H1 (cell line): ENCODE data around the gene ADAMTS9. TPM values are rescaled to one million over a fixed set of nuclear protein-coding genes. Genes with fewer than 3 reads are reported as not detected.

Experiments
- CTCF ChIA-PET: fragments of 300-600 bp; sonication (Branson Sonifier 250); formaldehyde crosslinking; loops from one replicate; lab custom pipeline; 2021; ENCODE audit not compliant: partially characterized antibody; lab: Charles Lee
- POLR2A ChIA-PET: fragments of 300-600 bp; sonication (Branson Sonifier 250); formaldehyde crosslinking; loops from one replicate; lab custom pipeline; 2021; ENCODE audit warnings: inconsistent platforms; ENCODE audit not compliant: partially characterized antibody; lab: Charles Lee
- DNase-seq, 2 experiments: peaks; one replicate each; pipeline versions ENCODE4 v3.0.0 to v3.0.0-alpha.2; 2010 to 2022; ENCODE audit warnings: low spot score in 2 of 2, low read depth in 1 of 2, mixed read lengths in 1 of 2
- FAIRE-seq: peaks from 2 replicates; lab custom pipeline; 2011; peaks lifted over from hg19 to GRCh38; lab: Jason Lieb, UNC
- H2AFZ ChIP-seq: 2 replicates; pipeline ENCODE4 v1.8.1; 2012; ENCODE audit warnings: low read length, inconsistent platforms
- H2AK5ac ChIP-seq: 2 replicates; pipeline ENCODE4 v1.6.1; 2013; ENCODE audit warnings: low read depth, low read length
- H2BK120ac ChIP-seq: replicated peaks from 2 replicates; pipeline ENCODE3; 2013; ENCODE audit warnings: low read depth, low read length, inconsistent platforms
- H2BK12ac ChIP-seq: 2 replicates; pipeline ENCODE4 v1.6.1; 2013; ENCODE audit warnings: low read depth, low read length
- H2BK15ac ChIP-seq: 2 replicates; pipeline ENCODE4 v1.6.1; 2013; ENCODE audit warnings: low read length
- H2BK20ac ChIP-seq: 2 replicates; pipeline ENCODE4 v1.6.1; 2013; ENCODE audit warnings: low read length
- H2BK5ac ChIP-seq: 2 replicates; pipeline ENCODE4 v1.6.1; 2013; ENCODE audit warnings: low read depth, low read length
- H3K14ac ChIP-seq: 2 replicates; pipeline ENCODE4 v1.6.1; 2013; ENCODE audit warnings: inconsistent platforms; ENCODE audit not compliant: insufficient read length
- H3K18ac ChIP-seq: 2 replicates; pipeline ENCODE4 v1.6.1; 2013; ENCODE audit warnings: low read length; ENCODE audit errors: extremely low read depth
- H3K23ac ChIP-seq: 2 replicates; pipeline ENCODE4 v1.6.1; 2013; ENCODE audit warnings: inconsistent platforms; ENCODE audit not compliant: insufficient read length
- H3K23me2 ChIP-seq: 2 replicates; pipeline ENCODE4 v1.6.1; 2013; ENCODE audit warnings: low read depth, low read length
- H3K27ac ChIP-seq: 2 replicates; pipeline ENCODE4 v1.6.1; 2011; ENCODE audit warnings: low read depth, low read length, inconsistent platforms
- H3K27me3 ChIP-seq, 4 experiments: replicated peaks in 1 of 4; 1 replicate in 1 of 4; 2 replicates in 3 of 4; pipeline versions ENCODE4 v1.6.1 to v1.8.1; 2011 to 2013; ENCODE audit warnings: low read length in 3 of 4, mild to moderate bottlenecking in 3 of 4, inconsistent platforms in 2 of 4, mixed read lengths in 2 of 4, moderate library complexity in 1 of 4; ENCODE audit not compliant: control insufficient read depth in 3 of 4, insufficient read depth in 3 of 4; ENCODE audit errors: extremely low read depth in 1 of 4
- H3K36me3 ChIP-seq, 4 experiments: 2 replicates each; pipeline versions ENCODE4 v1.6.1 to v1.8.1; 2011 to 2013; ENCODE audit warnings: mild to moderate bottlenecking in 4 of 4, low read length in 3 of 4, moderate library complexity in 2 of 4, control low read depth in 1 of 4, inconsistent platforms in 1 of 4; ENCODE audit not compliant: insufficient read depth in 4 of 4, control insufficient read depth in 2 of 4
- H3K4ac ChIP-seq: replicated peaks from 2 replicates; pipeline ENCODE3; 2013; ENCODE audit warnings: low read length, low read depth, mixed read lengths, inconsistent platforms; ENCODE audit not compliant: insufficient read length
- H3K4me1 ChIP-seq, 4 experiments: replicated peaks in 1 of 4; 1 replicate in 1 of 4; 2 replicates in 3 of 4; pipeline versions ENCODE4 v1.6.1 to v1.8.1; 2011 to 2013; ENCODE audit warnings: low read length in 3 of 4, inconsistent platforms in 2 of 4, mixed read lengths in 1 of 4; ENCODE audit not compliant: insufficient read depth in 4 of 4, control insufficient read depth in 3 of 4
- H3K4me2 ChIP-seq, 2 experiments: 2 replicates each; pipeline versions ENCODE4 v1.6.1 to v1.8.1; 2011 to 2013; ENCODE audit warnings: low read depth in 2 of 2, low read length in 2 of 2, control low read depth in 1 of 2, inconsistent platforms in 1 of 2, mild to moderate bottlenecking in 1 of 2; ENCODE audit not compliant: insufficient read depth in 1 of 2
- H3K4me3 ChIP-seq, 4 experiments: fragments of 200-600, 300-600 bp in 1 of 4; sonication (generic), shearing (Covaris generic), sonication (Bioruptor Twin) in 1 of 4; 2 replicates each; pipeline versions ENCODE4 v1.5.1 to v1.8.1; 2011 to 2016; ENCODE audit warnings: low read length in 4 of 4, low read depth in 3 of 4, control low read depth in 2 of 4, inconsistent platforms in 2 of 4, mild to moderate bottlenecking in 2 of 4, mixed read lengths in 1 of 4, moderate library complexity in 1 of 4; ENCODE audit not compliant: insufficient read depth in 2 of 4; ENCODE audit errors: extremely low read depth in 1 of 4
- H3K56ac ChIP-seq: replicated peaks from 2 replicates; pipeline ENCODE3; 2013; ENCODE audit warnings: low read depth, mild to moderate bottlenecking, mixed read lengths, low read length, inconsistent platforms; ENCODE audit not compliant: insufficient read length
- H3K79me1 ChIP-seq: 2 replicates; pipeline ENCODE4 v1.6.1; 2013; ENCODE audit warnings: low read depth, low read length, control low read depth
- H3K79me2 ChIP-seq, 2 experiments: 2 replicates each; pipeline versions ENCODE4 v1.6.1 to v1.8.1; 2012 to 2013; ENCODE audit warnings: low read length in 2 of 2, mild to moderate bottlenecking in 2 of 2, inconsistent platforms in 1 of 2; ENCODE audit not compliant: insufficient read depth in 2 of 2, control insufficient read depth in 1 of 2
- H3K9ac ChIP-seq, 4 experiments: replicated peaks in 1 of 4; 1 replicate in 1 of 4; 2 replicates in 3 of 4; pipeline versions ENCODE4 v1.6.1 to v1.8.1; 2011 to 2013; ENCODE audit warnings: low read depth in 3 of 4, low read length in 3 of 4, control low read depth in 2 of 4, mild to moderate bottlenecking in 2 of 4, moderate library complexity in 2 of 4, inconsistent platforms in 1 of 4; ENCODE audit errors: extremely low read depth in 1 of 4
- H3K9me3 ChIP-seq, 2 experiments: 2 replicates each; pipeline versions ENCODE4 v1.6.1 to v1.8.1; 2012 to 2013; ENCODE audit warnings: mild to moderate bottlenecking in 2 of 2, moderate library complexity in 2 of 2, control low read depth in 1 of 2, inconsistent platforms in 1 of 2, low read depth in 1 of 2, low read length in 1 of 2, mixed read lengths in 1 of 2; ENCODE audit not compliant: insufficient read depth in 2 of 2
- H4K20me1 ChIP-seq, 2 experiments: replicated peaks in 1 of 2; 2 replicates each; pipeline versions ENCODE3 to v1.8.1; 2011 to 2013; ENCODE audit warnings: inconsistent platforms in 2 of 2, low read length in 2 of 2, mild to moderate bottlenecking in 1 of 2; ENCODE audit not compliant: insufficient read depth in 2 of 2, control insufficient read depth in 1 of 2
- H4K5ac ChIP-seq: 2 replicates; pipeline ENCODE4 v1.6.1; 2013; ENCODE audit warnings: low read length, low read depth, mixed read lengths, inconsistent platforms; ENCODE audit not compliant: insufficient read length
- H4K8ac ChIP-seq: 2 replicates; pipeline ENCODE4 v1.8.0; 2013; ENCODE audit warnings: mild to moderate bottlenecking, moderate library complexity, low read length, inconsistent platforms; ENCODE audit not compliant: insufficient read depth; ENCODE audit errors: extremely low read depth
- H4K91ac ChIP-seq: replicated peaks from 2 replicates; pipeline ENCODE3; 2013; ENCODE audit warnings: low read length, mixed read lengths, inconsistent platforms; ENCODE audit not compliant: insufficient read length
- CBX5 ChIP-seq: fragments of 300-800, 300-1000 bp; sonication (generic); IDR thresholded peaks from 2 replicates; pipeline ENCODE4 v1.7.1; 2016; ENCODE audit warnings: antibody characterized with exemption, low read length, low read depth
- CEBPB ChIP-seq: IDR thresholded peaks from 2 replicates; pipeline ENCODE4 v1.6.1; 2012; ENCODE audit warnings: low read depth, low read length
- FOSL1 ChIP-seq: IDR thresholded peaks from 2 replicates; pipeline ENCODE4 v1.6.1; 2011; ENCODE audit warnings: mild to moderate bottlenecking, low read depth, low read length, moderate library complexity; ENCODE audit not compliant: insufficient read depth
- HDAC2 ChIP-seq, 2 experiments: fragments of 300-600 bp in 1 of 2; sonication (generic) in 1 of 2; IDR thresholded peaks; 2 replicates each; pipeline ENCODE4 v1.6.1; 2011 to 2012; ENCODE audit warnings: low read depth in 2 of 2, low read length in 2 of 2, mild to moderate bottlenecking in 2 of 2, moderate library complexity in 2 of 2, borderline replicate concordance in 1 of 2, inconsistent platforms in 1 of 2
- KDM1A ChIP-seq: fragments of 200-600, 300-600 bp; sonication (generic); IDR thresholded peaks from 2 replicates; pipeline ENCODE4 v1.7.1; 2016; ENCODE audit warnings: mild to moderate bottlenecking, low read length, borderline replicate concordance
- RAD21 ChIP-seq, 2 experiments: IDR thresholded peaks in 1 of 2; conservative IDR thresholded peaks in 1 of 2; 2 replicates each; pipeline ENCODE4 v1.6.1; 2011; ENCODE audit warnings: low read depth in 2 of 2, low read length in 2 of 2, improper control_type of control experiment in 1 of 2, inconsistent platforms in 1 of 2, mild to moderate bottlenecking in 1 of 2, moderate library complexity in 1 of 2
- SP4 ChIP-seq: IDR thresholded peaks from 2 replicates; pipeline ENCODE4 v1.6.1; 2012; ENCODE audit warnings: low read length, inconsistent platforms
- TAF1 ChIP-seq: IDR thresholded peaks from 2 replicates; pipeline ENCODE4 v1.6.1; 2011; ENCODE audit warnings: mild to moderate bottlenecking, low read depth, low read length
- WGBS, 2 experiments: shearing (Covaris generic) in 1 of 2; methylation state at CpG; one replicate each; pipeline versions ENCODE4 v1.1.6 to v1.1.7; 2013 to 2015; ENCODE audit warnings: low lambda C conversion rate in 2 of 2, mixed read lengths in 2 of 2, inconsistent platforms in 1 of 2, low coverage in 1 of 2, missing lambda C conversion rate in 1 of 2; ENCODE audit not compliant: insufficient replicate concordance in 2 of 2, insufficient coverage in 1 of 2, insufficient read length in 1 of 2; ENCODE audit errors: extremely low coverage in 1 of 2, missing lambda C conversion rate in 1 of 2; 5-methylcytosine and 5-hydroxymethylcytosine counted together
- polyA plus RNA-seq, 7 experiments: library from polyadenylated mRNA; depleted of rRNA in 3 of 7; stranded (reverse) in 5 of 7; unstranded in 2 of 7; fragments of >200 nt in 5 of 7; fragments of 200-250 nt in 2 of 7; gene quantifications; 1 replicate in 5 of 7; 2 replicates in 1 of 7; 4 replicates in 1 of 7; pipeline versions ENCODE4 v1.2.1 to v1.2.3, GENCODE V29; 2011 to 2013; ENCODE audit warnings: missing spikeins in 2 of 7, mixed read lengths in 2 of 7
- total RNA-seq: library from RNA; stranded (reverse); fragmentation: NEBNext Ultra II Directional; extraction: Animal tissue kit (Norgen Biotek cat#: 25700); gene quantifications from 2 replicates; pipeline ENCODE4 v1.2.1, GENCODE V29; 2021

Gene ADAMTS9
- total and polyA plus RNA-seq, 2 of the 8 experiments (the other 6 are each of a cell fraction or from before 2014, with no cell fraction given), result 0.20 to 0.41 TPM

DNA sequence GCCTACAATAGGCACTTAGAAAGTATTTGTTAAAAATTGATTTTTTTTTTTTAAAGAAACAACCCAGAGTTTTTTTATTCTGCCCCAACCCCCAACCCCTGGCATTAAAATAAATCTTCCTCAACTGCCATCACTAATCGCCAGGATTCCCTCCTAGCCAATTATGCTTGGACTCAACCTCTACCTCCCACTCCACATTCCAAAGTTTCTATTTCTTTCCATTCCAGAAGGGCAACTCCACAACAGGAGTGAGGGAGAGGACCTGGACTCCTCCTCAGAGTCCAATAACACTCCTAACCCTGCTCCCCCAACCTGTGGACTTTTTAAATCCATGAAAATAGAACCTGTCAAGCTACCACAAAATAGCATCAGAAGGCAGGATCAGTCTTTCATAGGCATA lies 99.4 kb downstream of the ADAMTS9 start:
- H4K5ac ChIP-seq, result no peak overlapping the region
- H3K56ac ChIP-seq, result no peak overlapping the region
- H2BK15ac ChIP-seq, result no peak overlapping the region
- H3K4me2 ChIP-seq, result no peak overlapping the region
- H3K79me1 ChIP-seq, result no peaks in the 10 kb centered on the region
- H3K27me3 ChIP-seq, result no peaks in the 10 kb centered on the region
- H3K79me2 ChIP-seq, result no peaks in the 10 kb centered on the region
- POLR2A ChIA-PET, result interaction anchor here (0.6 kb wide), 1 partner anchor 26 kb away, joined by 3 read pairs; no protein-coding TSS in a partner anchor
- no peak overlapping the region for H3K4ac ChIP-seq
- H4K20me1 ChIP-seq, result no peaks in the 10 kb centered on the region
- H3K9me3 ChIP-seq, result no peaks in the 10 kb centered on the region
- no peak overlapping the region for H2BK120ac ChIP-seq
- FAIRE-seq, result no peak
- no peak overlapping the region for H3K4me3 ChIP-seq
- no peak overlapping the region for H3K14ac ChIP-seq
- peaks cover 0 to 8% (median 2%) of the 10 kb centered on the region in 4 experiments; a peak in 4 of 7 replicates for H3K4me1 ChIP-seq
- H3K18ac ChIP-seq, result no peak overlapping the region
- no peak overlapping the region for H2AFZ ChIP-seq
- DNase-seq, result no peak
- H2BK12ac ChIP-seq, result no peak overlapping the region
- no peak overlapping the region for H3K9ac ChIP-seq
- H3K23me2 ChIP-seq, result no peaks in the 10 kb centered on the region
- no peak overlapping the region for H4K91ac ChIP-seq
- no peaks in the 10 kb centered on the region for H3K36me3 ChIP-seq
- H3K23ac ChIP-seq, result no peak overlapping the region
- CTCF ChIA-PET, result interaction anchor here (4.5 kb wide), 1 partner anchor 14 kb away, joined by 37 read pairs; no protein-coding TSS in a partner anchor
- 89% methylated on average over 1 of the region's 1 CpG; no CpG with 5 or more reads in 1 of the 2 experiments for WGBS, 2 experiments
- H2AK5ac ChIP-seq, result no peak overlapping the region
- no peak overlapping the region for H3K27ac ChIP-seq
- no peak overlapping the region for H2BK20ac ChIP-seq
- no peak overlapping the region for H2BK5ac ChIP-seq
- TF ChIP-seq KDM1A (no peak), RAD21 (IDR thresholded peaks at IDR 0.05 in 1 of 2, conservative IDR thresholded peaks at IDR 0.05 in 1 of 2; ENCODE audit: low read depth in 2 of 2, low read length in 2 of 2) (no peak), FOSL1 (no peak), TAF1 (no peak), HDAC2 (IDR thresholded peaks at IDR 0.05; ENCODE audit: borderline replicate concordance in 1 of 2, low read depth in 2 of 2, low read length in 2 of 2) (no peak), SP4 (no peak), CBX5 (no peak), CEBPB (no peak)
- no peak overlapping the region for H4K8ac ChIP-seq
